Mononuclear cell (primary cell): Measurements from ENCODE around the gene DYNC1H1. TPM values are rescaled to one million over a fixed set of nuclear protein-coding genes. Genes with fewer than 3 reads are reported as not detected.
"Not testable (repeated sequence)": the region's sequence is repeated elsewhere in the genome, so short reads cannot be mapped to it uniquely, and the experiment has no call there.

Source experiments
- H3K27me3 ChIP-seq: 2 replicates; pipeline ENCODE4 v1.6.0; 2011; ENCODE audit warnings: low read length, control low read depth; ENCODE audit not compliant: insufficient read depth
- H3K4me1 ChIP-seq: 2 replicates; pipeline ENCODE4 v1.5.1; 2011; ENCODE audit warnings: mild to moderate bottlenecking, low read length, control low read depth; ENCODE audit not compliant: insufficient read depth
- H3K4me3 ChIP-seq: 2 replicates; pipeline ENCODE4 v1.5.1; 2011; ENCODE audit warnings: mild to moderate bottlenecking, low read length, moderate library complexity
- H3K9me3 ChIP-seq: 2 replicates; pipeline ENCODE4 v1.5.1; 2011; ENCODE audit warnings: low read depth, mild to moderate bottlenecking, control low read depth, low read length
- total RNA-seq: library from RNA; depleted of rRNA; stranded (reverse); fragments of >200 nt; gene quantifications from one replicate; pipeline ENCODE4 v1.2.3, GENCODE V29; 2012

The DYNC1H1 gene
- total RNA-seq, 1 donor: 260 TPM

- no peaks in the 10 kb centered on the region for H3K27me3 ChIP-seq
- H3K4me3 ChIP-seq: no peak overlapping the region
- H3K4me1 ChIP-seq: peaks cover 25% of the 10 kb centered on the region
- no peaks in the 10 kb centered on the region for H3K9me3 ChIP-seq
Observed at GRCh38 chr14:101966742-101967141, 2.4 kb downstream of the DYNC1H1 start.

- no peak overlapping the region for H3K4me3 ChIP-seq
- no peaks in the 10 kb centered on the region for H3K9me3 ChIP-seq
- no peaks in the 10 kb centered on the region for H3K27me3 ChIP-seq
- H3K4me1 ChIP-seq: peaks cover 37% of the 10 kb centered on the region
Observed at GRCh38 chr14:101968186-101968585, 3.8 kb downstream of the DYNC1H1 start.

GRCh38 chr14:101969481-101969880 is 5.1 kb downstream of the DYNC1H1 start:
- peaks cover 36% of the 10 kb centered on the region for H3K4me1 ChIP-seq
- no peaks in the 10 kb centered on the region for H3K9me3 ChIP-seq
- H3K4me3 ChIP-seq: no peak overlapping the region
- no peaks in the 10 kb centered on the region for H3K27me3 ChIP-seq

GRCh38 chr14:101970830-101971400 is 6.5 kb downstream of the DYNC1H1 start:
- Histone ChIP-seq H3K27me3 (no peaks in the 10 kb centered on the region), H3K9me3 (no peaks in the 10 kb centered on the region), H3K4me1 (peaks cover 30% of the 10 kb centered on the region), H3K4me3 (no peak overlapping the region)

GRCh38 chr14:101971458-101971857 is 7.1 kb downstream of the DYNC1H1 start:
- H3K4me1 ChIP-seq: peaks cover 28% of the 10 kb centered on the region
- not testable (repeated sequence) for H3K4me3 ChIP-seq, H3K27me3 ChIP-seq, H3K9me3 ChIP-seq

- no peaks in the 10 kb centered on the region for H3K27me3 ChIP-seq
- H3K9me3 ChIP-seq: no peaks in the 10 kb centered on the region
- H3K4me3 ChIP-seq: no peak overlapping the region
- H3K4me1 ChIP-seq: peaks cover 28% of the 10 kb centered on the region
Observed at GRCh38 chr14:101972126-101972866, 7.9 kb downstream of the DYNC1H1 start.

- Histone ChIP-seq H3K27me3 (no peaks in the 10 kb centered on the region), H3K4me1 (peaks cover 23% of the 10 kb centered on the region), H3K4me3 (no peak overlapping the region), H3K9me3 (no peaks in the 10 kb centered on the region)
Observed at GRCh38 chr14:101973356-101973755, 9.0 kb downstream of the DYNC1H1 start.

GRCh38 chr14:101975231-101975630 is 10.9 kb downstream of the DYNC1H1 start:
- peaks cover 24% of the 10 kb centered on the region for H3K4me1 ChIP-seq
- no peaks in the 10 kb centered on the region for H3K27me3 ChIP-seq
- no peak overlapping the region for H3K4me3 ChIP-seq
- no peaks in the 10 kb centered on the region for H3K9me3 ChIP-seq

GRCh38 chr14:101977311-101978071 is 13.1 kb downstream of the DYNC1H1 start:
- Histone ChIP-seq H3K4me1 (peaks cover 17% of the 10 kb centered on the region), H3K9me3 (no peaks in the 10 kb centered on the region), H3K27me3 (no peaks in the 10 kb centered on the region), H3K4me3 (no peak overlapping the region)

- H3K27me3 ChIP-seq: no peaks in the 10 kb centered on the region
- no peaks in the 10 kb centered on the region for H3K9me3 ChIP-seq
- peaks cover 6% of the 10 kb centered on the region for H3K4me1 ChIP-seq
- no peak overlapping the region for H3K4me3 ChIP-seq
Observed at GRCh38 chr14:101979666-101980065, 15.3 kb downstream of the DYNC1H1 start.

- H3K4me3 ChIP-seq: no peak overlapping the region
- no peaks in the 10 kb centered on the region for H3K27me3 ChIP-seq
- peaks cover 6% of the 10 kb centered on the region for H3K4me1 ChIP-seq
- no peaks in the 10 kb centered on the region for H3K9me3 ChIP-seq
Observed at GRCh38 chr14:101980251-101980650, 15.9 kb downstream of the DYNC1H1 start.

GRCh38 chr14:101980700-101981099 is 16.3 kb downstream of the DYNC1H1 start:
- H3K27me3 ChIP-seq: no peaks in the 10 kb centered on the region
- H3K4me3 ChIP-seq: no peak overlapping the region
- H3K4me1 ChIP-seq: peaks cover 6% of the 10 kb centered on the region
- no peaks in the 10 kb centered on the region for H3K9me3 ChIP-seq

- Histone ChIP-seq H3K27me3 (no peaks in the 10 kb centered on the region), H3K4me1 (peaks cover 6% of the 10 kb centered on the region), H3K9me3 (no peaks in the 10 kb centered on the region), H3K4me3 (no peak overlapping the region)
Observed at GRCh38 chr14:101982621-101983020, 18.2 kb downstream of the DYNC1H1 start.

- not testable (repeated sequence) for H3K27me3 ChIP-seq, H3K4me3 ChIP-seq, H3K9me3 ChIP-seq, H3K4me1 ChIP-seq
Observed at GRCh38 chr14:101984831-101985230, 20.5 kb downstream of the DYNC1H1 start.

- Histone ChIP-seq H3K27me3 (no peaks in the 10 kb centered on the region), H3K4me1 (no peaks in the 10 kb centered on the region), H3K4me3 (no peak overlapping the region), H3K9me3 (no peaks in the 10 kb centered on the region)
Observed at GRCh38 chr14:101985957-101986356, 21.6 kb downstream of the DYNC1H1 start.
